NCI-H2029 treated with DMSO at 0.1 percent for 48 hours (cell line): Measurements from ENCODE around the gene AMPH.

ENCODE experiments used
- DNase-seq: peaks from one replicate; lab custom pipeline; 2025; lab: John Stamatoyannopoulos, UW

Gene AMPH

DNA sequence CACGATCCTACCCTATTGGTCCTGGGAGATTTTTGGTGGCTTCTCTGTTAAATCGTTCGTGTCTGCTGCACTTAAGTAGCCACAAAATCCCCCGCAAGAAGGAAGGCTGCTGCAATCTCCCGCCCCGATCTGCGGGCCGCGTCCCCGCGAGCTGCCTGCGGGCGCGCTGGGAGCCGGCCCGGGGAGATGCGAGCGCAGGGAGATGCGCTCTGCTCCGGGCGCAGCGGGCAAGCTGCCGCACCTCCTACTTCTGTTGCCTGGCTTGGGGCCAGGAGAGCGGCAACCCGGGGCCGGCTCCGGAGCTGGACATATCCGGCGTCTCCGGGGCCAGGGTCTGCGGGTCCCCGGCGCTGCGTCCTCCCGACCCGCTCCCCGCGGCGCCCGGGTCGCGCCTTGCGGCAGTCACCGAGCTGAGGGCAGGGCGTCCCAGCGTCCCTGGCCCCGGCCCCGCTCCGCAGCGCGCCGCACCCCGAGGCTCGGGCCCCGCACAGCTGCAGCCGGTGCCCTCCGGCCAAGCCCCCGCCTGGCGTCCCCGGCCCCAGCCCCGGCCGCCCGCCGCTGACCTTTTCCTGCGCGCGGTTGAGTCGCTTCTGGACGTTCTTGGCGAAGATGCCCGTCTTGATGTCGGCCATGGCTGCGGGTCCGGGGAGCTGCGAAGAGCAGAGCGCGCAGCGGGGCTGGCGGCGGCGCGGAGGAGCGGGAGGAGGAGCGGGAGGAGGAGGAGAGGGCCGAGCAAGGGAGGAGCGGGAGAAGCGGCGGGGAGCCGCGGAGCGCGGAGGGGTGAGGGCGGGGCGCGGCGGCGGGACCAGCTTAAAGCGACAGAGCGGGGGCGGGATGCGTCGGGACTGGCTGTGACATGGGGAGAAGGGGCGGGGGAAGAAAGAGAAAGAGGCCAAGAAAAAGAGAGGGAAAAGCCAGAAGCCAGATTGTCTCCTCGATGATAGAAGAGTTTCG, at the start of gene AMPH:
TSS of gene AMPH (minus strand) at position 654 of the 954 bp plus-strand sequence. CDS start at position 632, 22 bp downstream.
- peak; percentile 22 for DNase-seq

DNA sequence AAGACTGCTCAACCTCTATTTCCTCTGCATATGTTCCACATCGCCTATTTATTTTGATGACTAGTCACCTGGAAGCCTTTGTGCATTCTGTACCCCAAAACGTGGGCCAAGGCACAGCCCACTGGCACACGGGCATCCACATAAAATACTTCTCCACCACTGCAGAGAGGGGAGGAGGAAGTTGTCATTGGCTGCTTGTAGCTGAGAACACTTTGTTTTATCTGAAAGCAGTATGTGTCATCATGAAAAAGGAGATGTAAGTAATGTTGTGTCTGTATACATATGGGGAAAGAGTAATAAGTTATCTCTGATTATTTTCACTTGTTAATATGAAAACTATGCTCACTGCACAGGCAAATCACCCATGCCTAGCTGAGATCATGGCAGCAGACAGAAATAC, 48.2 kb upstream of the AMPH start:
- no peak for DNase-seq

DNA sequence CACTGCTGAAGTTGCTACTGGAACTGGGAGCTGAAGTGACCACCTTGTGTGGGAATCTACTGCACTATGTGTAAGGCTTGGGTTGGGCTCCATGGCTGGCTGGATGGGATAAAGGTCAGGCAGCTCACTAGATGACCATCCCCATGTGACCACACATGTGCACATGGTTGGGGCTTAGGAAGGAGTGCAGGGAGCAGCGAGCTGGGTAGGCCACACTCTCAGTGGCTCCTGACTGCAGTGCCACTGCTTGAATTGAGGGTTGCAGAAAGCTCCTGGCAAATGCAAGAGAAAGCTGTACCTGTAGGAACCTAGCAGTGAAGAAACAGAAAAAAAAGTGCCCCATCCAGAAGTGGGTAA, 47.5 kb upstream of the AMPH start:
- DNase-seq = no peak

DNA sequence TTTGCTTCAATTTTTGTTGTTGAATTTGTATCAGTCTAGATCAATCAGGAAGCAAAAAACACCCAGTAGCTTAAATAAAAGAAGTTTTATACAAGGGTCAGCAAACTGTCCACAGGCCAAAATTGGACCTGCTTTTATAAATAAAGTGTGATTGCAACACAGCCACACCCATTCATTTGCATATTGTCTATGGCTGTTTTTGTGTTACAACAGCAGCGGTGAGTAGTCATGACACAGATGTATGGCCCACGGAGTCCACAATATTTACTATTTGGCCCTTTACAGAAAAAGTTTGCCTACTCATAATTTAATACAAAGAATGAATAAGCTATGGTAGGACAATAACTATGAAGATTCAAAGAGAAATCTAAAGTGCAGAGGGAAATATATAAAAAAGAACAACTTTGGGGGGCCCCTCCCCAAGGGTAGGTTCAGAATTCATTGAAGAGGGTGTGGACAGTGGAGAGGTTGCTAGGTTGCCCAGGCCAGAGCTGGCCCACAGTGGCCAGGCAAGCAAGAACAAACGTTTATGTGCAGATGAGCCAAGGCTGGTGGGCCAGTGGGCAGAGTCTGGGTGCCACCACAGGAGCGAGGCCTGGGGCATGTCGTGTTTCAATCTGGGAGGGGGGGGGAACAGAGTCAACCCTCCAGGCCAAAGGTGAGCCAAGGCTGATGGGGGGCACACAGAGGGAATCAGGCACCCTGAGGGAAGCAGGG, 47.0 kb upstream of the AMPH start:
- DNase-seq = no peak

DNA sequence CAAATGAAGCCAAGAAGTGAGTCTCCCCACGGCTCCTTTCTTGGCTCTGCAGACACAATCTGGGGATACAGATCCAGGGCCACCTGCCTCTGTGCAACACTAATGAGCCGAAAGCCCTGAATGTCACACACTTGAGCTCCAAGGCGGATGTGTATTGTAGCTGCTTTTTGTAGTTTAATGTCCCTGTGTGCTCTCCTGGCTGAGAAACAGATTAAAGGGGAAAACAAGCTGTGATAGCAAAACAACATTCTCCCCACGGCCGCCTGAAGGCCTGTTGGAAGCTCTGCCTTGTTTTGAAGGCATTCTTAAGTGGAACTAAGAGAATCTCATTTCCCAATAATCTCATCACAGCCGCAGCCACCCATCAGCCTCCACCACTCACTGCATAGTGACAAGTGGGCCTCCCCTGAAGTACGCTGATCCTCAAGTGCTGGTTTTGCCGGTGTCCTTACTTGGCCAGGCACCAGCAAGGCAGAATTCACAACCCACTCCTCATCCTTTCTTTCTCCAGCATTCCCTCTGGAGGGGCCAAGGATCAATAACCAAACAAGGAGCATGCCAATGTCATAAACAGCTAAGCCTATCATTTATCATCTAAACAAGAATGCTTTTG, 44.4 kb upstream of the AMPH start:
- DNase-seq = peak; percentile 94

DNA sequence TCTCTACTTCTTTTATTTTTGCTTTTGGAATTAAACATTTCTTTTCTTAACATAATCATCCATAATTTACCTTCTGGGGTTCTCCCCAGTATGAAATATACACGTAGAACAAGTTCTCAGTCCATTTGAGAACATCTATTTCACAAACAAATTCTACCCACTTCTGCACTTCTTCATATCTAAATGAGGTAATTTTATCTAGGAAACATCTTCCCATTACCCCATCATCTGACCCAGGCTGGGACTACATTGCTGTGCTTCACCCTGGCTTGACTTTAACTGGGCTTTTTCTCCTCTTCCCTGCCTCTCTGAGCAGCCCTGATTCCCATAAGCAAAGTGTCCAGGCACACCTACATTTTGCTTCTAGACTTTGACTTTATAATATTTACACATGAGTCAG, 43.3 kb upstream of the AMPH start:
- no peak for DNase-seq

DNA sequence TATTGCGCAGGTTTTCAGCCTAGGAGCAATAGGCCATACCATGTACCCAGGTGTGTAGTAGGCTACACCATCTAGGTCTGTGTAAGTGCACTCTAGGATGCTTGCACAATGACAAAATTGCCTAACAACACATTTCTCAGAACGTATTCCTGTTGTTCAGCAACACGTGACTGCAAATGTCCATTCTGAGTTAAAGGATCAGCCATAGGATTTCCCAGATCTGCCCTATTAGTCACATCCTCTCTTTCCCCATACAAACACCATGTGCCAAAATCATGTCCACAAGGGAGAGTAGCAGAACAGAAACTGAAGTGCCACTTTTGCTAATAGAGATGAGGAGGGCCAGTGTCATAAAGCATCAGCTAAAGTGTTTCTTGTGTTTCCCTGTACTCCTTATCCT, 42.6 kb upstream of the AMPH start:
- peak; percentile 22 for DNase-seq

DNA sequence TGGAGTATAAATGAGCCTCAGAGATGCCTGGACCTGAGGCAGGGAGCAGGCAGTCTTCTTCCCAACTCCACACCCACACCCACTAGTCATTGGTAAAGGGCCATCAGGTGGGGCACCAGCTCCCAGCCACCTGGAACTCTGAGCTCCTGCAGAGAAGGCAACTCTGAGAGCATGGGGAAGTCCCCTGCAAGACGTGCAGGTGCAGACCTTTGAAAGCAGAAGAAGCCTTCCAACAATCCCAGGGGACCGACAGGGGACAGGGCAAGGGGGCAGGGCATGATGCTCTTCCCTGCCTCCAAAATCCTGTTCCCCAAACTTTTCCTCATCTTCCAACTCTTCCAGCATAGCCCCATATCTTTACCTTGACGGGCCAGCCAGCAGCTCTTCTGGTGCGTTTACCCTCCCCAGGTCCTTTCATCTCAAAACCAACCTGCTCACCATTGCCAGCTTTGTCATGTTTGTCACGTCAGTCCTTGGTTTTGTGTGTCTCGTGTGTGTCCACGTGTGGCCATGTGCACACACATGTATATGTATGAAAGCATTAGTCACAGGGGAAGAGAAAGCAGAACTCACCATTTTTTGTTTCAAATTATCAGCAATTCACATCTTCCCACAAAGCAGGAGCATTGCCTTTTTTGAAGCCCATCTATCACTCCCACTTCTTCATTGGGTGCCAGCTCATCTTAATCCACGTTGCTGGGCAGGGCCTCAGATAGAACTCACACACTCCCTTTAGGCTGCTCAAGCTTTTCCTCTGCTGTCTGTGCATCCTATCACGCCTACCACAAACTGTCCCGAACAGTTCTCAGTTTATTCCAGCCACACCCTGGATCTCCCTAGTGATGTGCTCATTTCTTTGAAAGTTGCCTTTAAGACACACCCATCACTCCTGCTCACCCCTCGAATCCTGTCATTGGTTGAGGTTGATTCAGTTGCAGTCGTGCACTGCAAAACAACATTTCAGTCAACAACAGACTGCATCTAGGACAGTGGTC, 41.0 kb upstream of the AMPH start:
- DNase-seq = no peak

DNA sequence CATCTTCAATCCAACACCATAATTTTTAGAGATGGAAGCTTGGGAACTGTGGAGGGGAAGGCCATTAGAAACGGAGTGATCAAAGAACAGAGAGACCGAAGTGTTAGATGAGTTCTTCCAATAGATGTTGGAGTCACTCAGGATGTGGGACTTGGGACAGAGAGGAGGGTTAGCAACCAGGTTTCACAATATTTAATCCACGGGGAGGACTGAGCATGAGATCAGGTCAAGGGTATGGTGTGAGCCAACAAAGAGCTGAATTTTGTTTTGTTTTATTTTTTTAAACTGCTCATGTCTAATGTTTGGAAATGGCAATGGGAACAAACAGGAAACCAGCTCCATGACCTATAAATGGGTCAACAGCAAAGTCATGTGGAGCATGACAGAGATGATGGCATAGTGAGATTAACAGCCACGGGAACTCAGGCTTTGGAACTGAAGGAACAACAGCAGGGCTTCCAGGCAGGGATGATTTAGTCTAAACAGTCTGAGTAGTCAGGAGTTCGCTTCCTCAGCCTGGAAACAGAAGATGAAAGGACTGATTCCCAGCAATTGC, 38.9 kb upstream of the AMPH start:
- DNase-seq = no peak

DNA sequence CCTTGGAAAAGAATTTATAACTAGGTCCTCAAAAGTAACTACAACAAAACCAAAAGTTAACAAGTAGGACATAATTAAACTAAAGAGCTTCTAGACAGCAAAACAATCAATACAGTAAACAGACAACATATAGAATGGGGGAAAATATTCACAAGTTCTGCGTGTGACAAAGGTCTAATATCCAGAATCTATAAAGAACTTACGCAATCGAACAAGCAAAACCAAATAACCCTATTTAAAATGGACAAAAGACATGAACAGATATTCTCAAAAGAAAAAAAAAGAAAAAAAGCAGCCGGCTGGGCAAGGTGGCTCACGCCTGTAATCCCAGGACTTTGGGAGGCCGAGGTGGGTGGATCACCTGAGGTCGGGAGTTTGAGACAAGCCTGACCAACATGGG, 33.8 kb upstream of the AMPH start:
- DNase-seq = no peak

DNA sequence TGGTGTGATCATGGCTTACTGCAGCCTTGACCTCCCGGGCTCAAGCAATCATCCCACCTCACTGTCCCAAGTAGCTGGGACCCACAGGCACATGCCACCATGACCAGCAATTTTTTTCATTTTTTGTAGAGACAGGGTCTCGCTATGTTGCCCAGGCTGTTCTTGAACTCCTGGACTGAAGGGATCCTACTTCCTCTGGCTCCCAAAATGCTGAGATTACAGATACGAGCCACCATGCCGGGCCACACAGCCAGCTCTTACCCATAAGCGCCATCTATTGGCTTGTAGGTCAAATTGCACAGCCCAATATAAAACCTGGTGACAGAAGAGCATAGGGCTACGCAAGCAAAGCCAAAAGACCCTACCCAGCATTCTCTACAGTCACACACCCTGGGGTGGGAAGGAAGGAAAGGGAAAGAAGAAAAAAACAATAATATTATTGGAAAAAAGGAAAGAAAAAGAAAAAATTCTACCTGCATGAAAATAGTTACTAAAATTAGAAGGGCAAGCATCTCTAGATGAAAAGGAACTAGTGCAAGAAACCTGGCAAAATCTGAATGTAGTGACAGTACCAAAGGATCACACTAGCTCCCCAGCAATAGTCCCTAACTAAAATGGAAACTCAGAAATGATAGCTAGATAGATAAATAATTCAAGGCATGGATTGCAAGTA, 29.4 kb upstream of the AMPH start:
- DNase-seq = peak; percentile 53

DNA sequence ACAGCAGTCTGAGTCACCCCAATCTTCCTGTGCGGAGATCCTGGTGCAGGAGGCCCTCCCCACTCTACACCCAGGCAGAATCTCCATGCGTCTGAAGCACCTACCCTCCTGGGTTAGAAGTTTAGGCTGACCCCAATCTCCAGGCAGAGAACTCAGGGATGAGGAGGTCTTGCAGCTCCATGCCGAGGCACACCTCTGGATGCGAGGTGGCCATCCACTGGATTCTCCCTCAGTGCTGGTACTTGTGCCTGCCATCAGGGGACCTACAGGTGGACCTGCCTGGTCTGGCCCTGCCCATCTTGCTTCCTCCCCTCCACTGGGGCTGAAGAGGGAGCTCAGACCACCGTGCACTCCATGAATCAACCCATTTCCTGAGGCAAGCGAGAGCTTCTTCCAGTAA, 28.8 kb upstream of the AMPH start:
- DNase-seq = no peak

DNA sequence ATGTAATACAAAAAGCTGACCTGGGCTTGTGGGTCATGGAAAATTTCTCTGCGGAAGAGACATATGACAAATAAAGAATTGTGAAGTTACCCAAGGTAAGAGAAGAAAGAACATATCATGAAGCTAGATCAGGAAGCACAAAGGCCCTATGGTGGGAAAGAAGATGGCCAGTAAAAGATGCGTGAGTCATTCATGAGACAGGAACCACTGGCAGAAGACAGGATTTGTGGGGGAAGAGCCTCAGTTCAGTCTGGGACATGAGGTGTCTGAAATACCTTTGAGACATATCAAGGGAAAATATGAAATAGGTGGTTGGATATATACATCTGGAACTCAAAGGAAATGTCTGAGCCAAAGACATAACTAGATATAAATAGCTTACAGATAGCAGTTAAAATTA, 27.7 kb upstream of the AMPH start:
- DNase-seq = no peak

DNA sequence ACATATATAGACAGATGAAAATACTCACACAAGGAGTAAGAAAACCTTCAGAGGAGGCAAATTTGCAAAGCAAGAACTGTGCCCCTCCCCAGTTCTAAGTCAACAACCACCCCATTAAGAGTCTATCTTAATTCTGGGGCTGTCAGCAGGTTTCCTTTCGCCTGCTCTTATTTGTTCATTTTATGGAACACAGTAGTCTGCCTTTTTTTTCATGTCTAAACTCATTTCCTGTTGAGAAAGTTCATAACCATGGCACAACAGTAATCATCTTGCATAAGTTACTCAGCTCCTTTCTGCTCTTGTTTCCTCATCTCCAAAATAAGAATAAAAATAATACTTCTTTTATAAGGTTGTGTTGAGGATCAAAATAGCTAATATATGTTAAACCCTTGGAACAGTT, 25.8 kb upstream of the AMPH start:
- no peak for DNase-seq

DNA sequence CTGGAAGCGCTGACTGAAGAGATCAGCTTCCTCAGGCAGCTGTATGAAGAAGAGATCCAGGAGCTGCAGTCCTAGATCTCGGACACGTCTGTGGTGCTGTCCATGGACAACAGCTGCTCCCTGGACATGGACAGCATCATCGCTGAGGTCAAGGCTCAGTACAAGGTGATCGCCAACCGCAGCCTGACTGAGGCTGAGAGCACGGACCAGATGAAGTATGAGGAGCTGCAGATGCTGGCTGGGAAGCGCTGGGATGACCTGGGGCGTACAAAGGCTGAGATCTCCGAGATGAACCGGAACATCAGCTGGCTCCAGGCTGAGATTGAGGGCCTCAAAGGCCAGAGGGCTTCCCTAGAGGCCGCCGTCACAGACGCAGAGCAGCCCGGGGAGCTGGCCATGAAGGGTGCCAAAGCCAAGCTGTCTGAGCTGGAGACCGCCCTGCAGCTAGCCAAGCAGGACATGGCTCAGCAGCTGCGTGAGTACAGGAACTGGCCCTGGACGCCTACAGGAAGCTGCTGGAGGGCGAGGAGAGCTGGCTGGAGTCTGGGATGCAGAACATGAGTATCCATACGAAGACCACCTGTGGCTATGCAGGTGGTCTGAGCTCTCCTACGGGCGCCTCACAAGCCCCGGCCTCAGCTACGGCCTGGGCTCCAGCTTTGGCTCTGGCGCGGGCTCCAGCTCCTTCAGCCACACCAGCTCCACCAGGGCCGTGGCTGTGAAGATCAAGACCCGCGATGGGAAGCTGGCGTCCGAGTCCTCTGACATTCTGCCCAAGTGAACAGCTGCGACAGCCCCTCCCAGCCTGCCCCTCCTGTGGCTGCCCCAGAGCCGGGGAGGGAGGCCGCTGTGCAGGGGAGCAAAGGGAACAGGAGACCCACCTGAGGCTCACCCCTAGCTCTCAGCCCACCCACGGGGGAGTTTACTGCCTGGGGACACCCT, 24.9 kb upstream of the AMPH start:
- no peak for DNase-seq

DNA sequence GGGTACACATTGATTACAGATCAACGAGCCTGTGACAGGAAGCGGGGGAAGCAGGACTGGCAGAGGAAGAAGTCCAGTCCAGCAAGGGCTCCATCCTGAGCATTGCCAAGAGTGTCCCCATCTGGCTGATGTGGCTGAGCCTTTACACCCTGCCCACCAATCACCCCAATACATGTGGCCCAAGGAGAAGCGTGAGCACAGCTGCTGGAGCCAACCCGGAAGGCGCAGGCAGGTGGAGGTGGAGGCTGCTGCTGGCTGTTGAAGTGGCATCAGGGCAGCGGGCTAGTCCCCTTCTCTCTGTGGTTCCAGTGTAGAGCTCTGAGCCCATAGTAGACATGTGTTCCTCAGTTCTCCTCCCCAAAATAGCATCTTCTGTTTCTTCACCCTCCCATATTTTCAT, 6.8 kb upstream of the AMPH start:
- no peak for DNase-seq

DNA sequence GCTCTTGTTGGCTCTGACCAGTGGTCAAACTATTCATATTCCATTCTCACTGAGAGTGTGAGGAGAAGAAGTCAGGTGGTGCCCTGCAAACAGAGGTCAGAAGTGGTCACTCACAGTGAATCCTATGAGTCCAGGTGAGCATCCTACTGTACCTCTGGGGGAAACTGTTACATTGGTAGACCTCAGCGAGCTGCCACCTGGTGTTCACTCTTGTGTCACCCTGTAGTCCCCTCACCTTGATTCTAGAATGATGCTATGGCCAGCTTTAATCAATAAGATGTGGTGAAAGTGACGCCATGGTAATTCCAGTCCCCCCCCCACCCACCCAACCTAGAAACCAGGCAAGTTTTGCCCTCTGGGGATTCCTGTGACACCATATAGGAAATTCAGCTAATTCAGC, 1.2 kb upstream of the AMPH start:
- no peak for DNase-seq

DNA sequence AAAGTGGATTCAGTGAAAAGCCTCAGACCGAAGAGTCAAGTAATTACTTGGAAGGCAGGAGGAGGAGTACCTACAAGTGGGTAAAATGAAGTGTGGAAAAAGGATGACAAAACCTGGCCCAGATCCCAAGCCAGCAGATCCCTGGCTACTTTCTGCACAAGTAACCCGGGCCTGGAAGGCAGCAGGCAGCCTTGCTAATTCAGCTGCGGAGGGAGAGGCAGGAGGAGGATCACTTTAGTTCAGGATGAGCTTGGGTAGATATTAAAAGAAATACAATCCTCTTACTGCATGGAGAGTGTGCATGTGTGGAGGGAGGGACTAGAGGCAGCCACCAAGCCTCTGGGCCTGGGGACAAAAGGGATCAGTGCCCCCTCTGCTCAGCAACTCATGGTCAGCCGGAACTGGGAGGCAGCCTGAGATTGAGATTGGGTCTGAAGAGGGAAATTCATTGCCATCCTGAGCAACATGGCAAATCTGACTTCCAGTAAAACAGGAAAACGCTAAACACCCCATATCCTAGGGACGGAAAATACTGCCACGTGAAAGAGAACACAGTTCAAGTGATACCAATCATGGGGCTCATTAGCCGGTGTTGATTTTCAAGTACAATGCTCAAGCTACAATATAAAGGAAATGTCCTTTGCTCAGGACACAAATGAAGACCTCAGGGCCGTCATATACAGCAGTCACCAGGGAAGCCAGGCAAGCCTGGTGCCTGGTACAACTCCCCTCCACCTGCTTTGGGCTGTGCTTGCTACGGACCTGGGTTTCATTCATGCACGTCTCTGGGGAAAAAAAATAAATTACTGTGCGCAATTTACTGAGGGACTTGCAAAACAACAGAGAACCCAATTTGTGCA, 1.3 kb downstream of the AMPH start:
- peak; percentile 6 for DNase-seq
